Right forelimb (tissue), 1 donor: ENCODE results near the gene FAM187B.

Source experiments
- DNase-seq: peaks from one replicate; pipeline ENCODE4 v3.0.0-alpha.2; 2018

FAM187B gene

GRCh38 chr19:35228177-35228930 is at the start of gene FAM187B:
TSS of gene FAM187B (minus strand) at chr19:35228739. CDS start at chr19:35228680, 59 bp downstream.
- DNase-seq, result no peak

- DNase-seq, result no peak
Observed at GRCh38 chr19:35276706-35277281, 48.3 kb upstream of the FAM187B start.

- DNase-seq, result no peak
Observed at GRCh38 chr19:35274323-35274722, 45.8 kb upstream of the FAM187B start.

- no peak for DNase-seq
Observed at GRCh38 chr19:35273686-35274259, 45.2 kb upstream of the FAM187B start.

- no peak for DNase-seq
Observed at GRCh38 chr19:35272954-35273649, 44.6 kb upstream of the FAM187B start.

- no peak for DNase-seq
Observed at GRCh38 chr19:35272122-35272719, 43.7 kb upstream of the FAM187B start.

- no peak for DNase-seq
Observed at GRCh38 chr19:35271546-35271945, 43.0 kb upstream of the FAM187B start.

- no peak for DNase-seq
Observed at GRCh38 chr19:35270381-35270811, 41.9 kb upstream of the FAM187B start.

GRCh38 chr19:35269438-35270117 is 41.0 kb upstream of the FAM187B start:
- peak; percentile 90 for DNase-seq

- peak; percentile 75 for DNase-seq
Observed at GRCh38 chr19:35268536-35269437, 40.2 kb upstream of the FAM187B start, which contains the start of gene USF2. TSS of gene USF2 (plus strand) at chr19:35268962. CDS start at chr19:35269102, 140 bp downstream.

- DNase-seq, result peak; percentile 87
Observed at GRCh38 chr19:35267818-35268535, 39.4 kb upstream of the FAM187B start.

- peak; percentile 71 for DNase-seq
Observed at GRCh38 chr19:35267353-35267817, 38.8 kb upstream of the FAM187B start.

- peak; percentile 52 for DNase-seq
Observed at GRCh38 chr19:35266520-35267352, 38.2 kb upstream of the FAM187B start.

GRCh38 chr19:35265900-35266519 is 37.5 kb upstream of the FAM187B start:
- peak; percentile 42 for DNase-seq

- DNase-seq, result no peak
Observed at GRCh38 chr19:35265126-35265899, 36.8 kb upstream of the FAM187B start.

- DNase-seq, result peak; percentile 45
Observed at GRCh38 chr19:35264268-35265125, 36.0 kb upstream of the FAM187B start.
